ENCODE measurements around the gene ZBED2.

GRCh38 chr3:111577798-111578685, 17.1 kb downstream of the ZBED2 start:
- TF ChIP-seq CTCF (conservative IDR thresholded peaks at IDR 0.05; ENCODE audit: low read length) = peak; percentile 80
- TF ChIP-seq EZH2phosphoT487 (IDR thresholded peaks at IDR 0.05; ENCODE audit: borderline replicate concordance) = no peak
